ENCODE data around the gene PPARA. TPM values are rescaled to one million over a fixed set of nuclear protein-coding genes. Genes with fewer than 3 reads are reported as not detected.

Gene PPARA
- total RNA-seq = 10 to 100 TPM; 63.6 to 85.2 (median 72.7) TPM
- polyA plus RNA-seq = 22.9 TPM
- long read RNA-seq, donor 1, full-length matches to known transcripts = 6 of 136 reads
- long read RNA-seq, donor 1, partial matches to known transcripts = 11 of 136 reads
- long read RNA-seq, donor 1, other reads (novel, unspliced or antisense) = 119 of 136 reads
- long read RNA-seq, donor 2, partial matches to known transcripts = 1 of 15 reads
- long read RNA-seq, donor 2, other reads (novel, unspliced or antisense) = 12 of 15 reads
- long read RNA-seq, donor 3, full-length matches to known transcripts = 5 of 113 reads
- long read RNA-seq, donor 3, partial matches to known transcripts = 36 of 113 reads
- long read RNA-seq, donor 3, other reads (novel, unspliced or antisense) = 72 of 113 reads
- long read RNA-seq, donor 4, full-length matches to known transcripts = 1 of 19 reads
- long read RNA-seq, donor 4, partial matches to known transcripts = 1 of 19 reads
- long read RNA-seq, donor 4, other reads (novel, unspliced or antisense) = 17 of 19 reads

DNA sequence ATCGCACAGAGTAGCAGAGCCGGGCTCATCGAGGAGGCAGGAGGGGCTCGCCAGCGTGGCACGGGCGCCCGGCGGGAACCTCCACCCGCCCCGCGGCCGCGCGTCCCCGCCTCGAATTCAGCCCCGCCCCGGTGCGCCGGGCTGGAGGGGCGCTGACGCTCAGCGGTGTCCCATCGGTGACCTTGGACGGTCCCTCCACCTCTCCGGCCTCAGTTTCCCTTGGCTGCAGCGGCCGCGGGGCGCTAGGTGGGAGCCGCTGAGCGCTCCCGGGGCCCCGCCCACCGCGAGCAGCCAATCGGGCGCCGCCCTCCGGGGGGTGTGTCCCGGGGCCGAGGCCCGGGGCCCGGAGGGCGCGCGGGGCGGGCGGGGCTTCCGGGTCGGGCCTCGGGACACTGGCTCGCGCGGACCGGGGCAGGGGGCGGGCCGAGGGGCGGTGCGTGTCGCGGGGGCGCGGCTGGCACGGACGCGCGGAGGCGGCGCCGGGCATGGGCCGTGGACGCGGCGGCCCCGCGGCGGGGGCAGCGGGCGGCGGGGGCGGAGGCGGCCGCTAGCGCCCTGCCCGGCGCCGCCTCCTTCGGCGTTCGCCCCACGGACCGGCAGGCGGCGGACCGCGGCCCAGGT, at the start of gene PPARA:
Gene PPARA (plus strand): TSS at position 493 of the 621 bp plus-strand sequence. CDS start 47,858 bp downstream, outside the sequence.
- H3K9me3 ChIP-seq (ENCODE audit: control insufficient read depth, low read length) = no peaks in the 10 kb centered on the region
- peak; percentile 90 to 92 for ATAC-seq
- WGBS = under 1% methylated on average over 85 of the region's 98 CpGs
- peak; percentile 93 to 98 (median 98) for DNase-seq
- H3K27ac ChIP-seq (ENCODE audit: low read length) = peak within 1 kb of the TSS; percentile 94
- intact Hi-C loops (cut with DNase I) = loop anchor here in 2 of 4 donors (10.0 kb wide), 2 partner anchors 55 to 85 kb away; no protein-coding TSS in a partner anchor
- H3K27me3 ChIP-seq (ENCODE audit: control insufficient read depth, insufficient read depth) = no peaks in the 10 kb centered on the region
- H3K4me3 ChIP-seq (ENCODE audit: low read length) = peak within 1 kb of the TSS; percentile 99
- peaks cover 6% of the 10 kb centered on the region for H3K4me1 ChIP-seq (ENCODE audit: control insufficient read depth, insufficient read depth, low read length)

GRCh38 chr22:46102159-46102558, 48.2 kb upstream of the PPARA start:
- 88% methylated on average over 11 of the region's 11 CpGs for WGBS
- no peaks in the 10 kb centered on the region for H3K27me3 ChIP-seq (ENCODE audit: control insufficient read depth, insufficient read depth)
- DNase-seq = peak in 2 of 3 donors; percentile 43 to 59
- no peak for ATAC-seq
- H3K9me3 ChIP-seq (ENCODE audit: control insufficient read depth, low read length) = no peaks in the 10 kb centered on the region
- no peak overlapping the region for H3K4me3 ChIP-seq (ENCODE audit: low read length)
- intact Hi-C loops (cut with DNase I) = no loop called here
- peaks cover 16% of the 10 kb centered on the region for H3K4me1 ChIP-seq (ENCODE audit: control insufficient read depth, insufficient read depth, low read length)
- no peak overlapping the region for H3K27ac ChIP-seq (ENCODE audit: low read length)

- Histone ChIP-seq H3K4me1 (ENCODE audit: control insufficient read depth, insufficient read depth, low read length) (peaks cover 20% of the 10 kb centered on the region), H3K9me3 (ENCODE audit: control insufficient read depth, low read length) (no peaks in the 10 kb centered on the region), H3K4me3 (ENCODE audit: low read length) (no peak overlapping the region), H3K27me3 (ENCODE audit: control insufficient read depth, insufficient read depth) (no peaks in the 10 kb centered on the region), H3K27ac (ENCODE audit: low read length) (no peak overlapping the region)
- 59% methylated on average over 13 of the region's 13 CpGs for WGBS
- no peak for ATAC-seq
- peak in 1 of 3 donors; percentile 59 for DNase-seq
- intact Hi-C loops (cut with DNase I) = no loop called here
Measured at GRCh38 chr22:46102752-46103151, 47.6 kb upstream of the PPARA start.

DNA sequence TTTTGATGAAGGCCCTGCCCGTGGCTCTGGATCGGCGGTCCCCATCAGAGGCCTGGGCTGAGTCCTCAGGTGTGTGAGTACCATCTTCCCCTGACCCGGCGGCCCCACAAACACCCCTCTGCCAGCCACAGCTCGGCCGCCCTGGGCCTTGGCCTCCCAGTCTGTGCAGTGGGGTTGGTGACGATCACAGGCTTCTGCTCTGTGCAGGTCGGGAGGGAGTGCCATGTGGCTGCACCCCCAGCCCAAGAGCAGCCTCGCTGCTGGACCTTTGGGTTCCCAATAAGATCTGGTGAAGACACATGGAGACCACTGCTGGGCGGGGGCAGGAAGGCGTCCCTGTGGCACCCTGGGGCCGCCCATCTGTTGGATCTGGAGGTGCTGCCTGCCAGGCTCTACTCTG, 47.1 kb upstream of the PPARA start:
- peak overlapping the region; percentile 70 for H3K27ac ChIP-seq (ENCODE audit: low read length)
- H3K4me3 ChIP-seq (ENCODE audit: low read length) = no peak overlapping the region
- H3K27me3 ChIP-seq (ENCODE audit: control insufficient read depth, insufficient read depth) = no peaks in the 10 kb centered on the region
- no peaks in the 10 kb centered on the region for H3K9me3 ChIP-seq (ENCODE audit: control insufficient read depth, low read length)
- peaks cover 23% of the 10 kb centered on the region for H3K4me1 ChIP-seq (ENCODE audit: control insufficient read depth, insufficient read depth, low read length)
- ATAC-seq = no peak
- WGBS = 89% methylated on average over 13 of the region's 13 CpGs
- intact Hi-C loops (cut with DNase I) = no loop called here
- peak in 1 of 3 donors; percentile 57 for DNase-seq

GRCh38 chr22:46103664-46104063, 46.7 kb upstream of the PPARA start:
- no peak overlapping the region for H3K4me3 ChIP-seq (ENCODE audit: low read length)
- 73% methylated on average over 19 of the region's 19 CpGs for WGBS
- intact Hi-C loops (cut with DNase I) = no loop called here

DNA sequence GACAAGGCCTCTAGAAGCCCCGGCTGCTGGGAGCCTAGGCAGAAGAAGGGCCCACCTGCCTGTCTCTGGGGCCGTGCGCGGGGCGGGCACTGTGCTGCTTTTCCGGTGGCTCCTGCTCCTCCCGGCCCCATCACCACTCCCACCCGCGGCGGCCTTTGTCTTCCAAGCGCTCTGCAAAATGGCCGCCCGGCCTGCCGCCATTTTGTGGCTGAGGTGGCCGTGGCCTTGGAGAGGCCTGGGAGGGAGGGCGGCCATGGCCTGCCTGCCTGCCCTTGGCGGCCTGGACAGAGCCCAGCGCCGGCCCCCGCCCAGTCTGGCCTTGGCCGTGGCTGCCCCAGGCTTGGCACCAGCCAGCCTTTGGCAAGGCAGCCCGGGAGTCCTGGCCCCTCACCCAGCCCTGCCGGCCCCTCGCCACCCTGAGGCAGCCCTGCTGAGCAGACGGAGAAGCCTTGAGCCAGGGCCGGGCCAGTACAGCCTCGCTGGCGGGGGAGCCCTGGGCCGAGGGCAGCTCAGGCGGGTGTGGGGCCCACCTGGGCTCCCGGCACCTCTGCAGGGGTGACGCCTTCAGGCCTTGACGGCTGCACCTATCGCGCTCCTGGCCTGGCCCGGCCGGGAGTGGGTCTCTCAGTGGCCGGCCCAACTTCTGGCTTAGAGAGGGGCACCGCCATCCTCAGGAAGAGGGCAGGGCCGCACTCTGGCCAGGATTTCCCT, 46.0 kb upstream of the PPARA start:
- H3K4me3 ChIP-seq (ENCODE audit: low read length) = no peak overlapping the region
- peak overlapping the region; percentile 70 for H3K27ac ChIP-seq (ENCODE audit: low read length)
- H3K4me1 ChIP-seq (ENCODE audit: control insufficient read depth, insufficient read depth, low read length) = peaks cover 27% of the 10 kb centered on the region
- ATAC-seq (peak; percentile 6 to 14), DNase-seq (peak in 2 of 3 donors; percentile 80 to 83)
- 67% methylated on average over 40 of the region's 40 CpGs for WGBS
- intact Hi-C loops (cut with DNase I) = no loop called here
- no peaks in the 10 kb centered on the region for H3K27me3 ChIP-seq (ENCODE audit: control insufficient read depth, insufficient read depth)
- no peaks in the 10 kb centered on the region for H3K9me3 ChIP-seq (ENCODE audit: control insufficient read depth, low read length)

More at GRCh38 chr22:46103664-46104063, 46.7 kb upstream of the PPARA start:
- Histone ChIP-seq H3K9me3 (ENCODE audit: control insufficient read depth, low read length) (no peaks in the 10 kb centered on the region), H3K27ac (ENCODE audit: low read length) (peak overlapping the region; percentile 70), H3K27me3 (ENCODE audit: control insufficient read depth, insufficient read depth) (no peaks in the 10 kb centered on the region), H3K4me1 (ENCODE audit: control insufficient read depth, insufficient read depth, low read length) (peaks cover 26% of the 10 kb centered on the region)
- ATAC-seq (no peak), DNase-seq (peak in 1 of 3 donors; percentile 57)

- intact Hi-C loops (cut with DNase I) = no loop called here
- H3K4me1 ChIP-seq (ENCODE audit: control insufficient read depth, insufficient read depth, low read length) = peaks cover 29% of the 10 kb centered on the region
- 60% methylated on average over 17 of the region's 17 CpGs for WGBS
Measured at GRCh38 chr22:46104881-46105493, 45.3 kb upstream of the PPARA start.

GRCh38 chr22:46105494-46106278, 44.6 kb upstream of the PPARA start:
- Histone ChIP-seq H3K4me1 (ENCODE audit: control insufficient read depth, insufficient read depth, low read length) (peaks cover 29% of the 10 kb centered on the region), H3K4me3 (ENCODE audit: low read length) (no peak overlapping the region), H3K27me3 (ENCODE audit: control insufficient read depth, insufficient read depth) (no peaks in the 10 kb centered on the region), H3K27ac (ENCODE audit: low read length) (peak overlapping the region; percentile 70), H3K9me3 (ENCODE audit: control insufficient read depth, low read length) (no peaks in the 10 kb centered on the region)
- 46% methylated on average over 25 of the region's 25 CpGs for WGBS
- intact Hi-C loops (cut with DNase I) = no loop called here
- peak in 1 of 3 donors; percentile 79 for DNase-seq
- ATAC-seq = peak in 1 of 2 donors; percentile 7

More at GRCh38 chr22:46104881-46105493, 45.3 kb upstream of the PPARA start:
- Histone ChIP-seq H3K4me3 (ENCODE audit: low read length) (no peak overlapping the region), H3K27me3 (ENCODE audit: control insufficient read depth, insufficient read depth) (no peaks in the 10 kb centered on the region), H3K9me3 (ENCODE audit: control insufficient read depth, low read length) (no peaks in the 10 kb centered on the region), H3K27ac (ENCODE audit: low read length) (peak overlapping the region; percentile 70)
- peak in 1 of 3 donors; percentile 48 for DNase-seq
- no peak for ATAC-seq

DNA sequence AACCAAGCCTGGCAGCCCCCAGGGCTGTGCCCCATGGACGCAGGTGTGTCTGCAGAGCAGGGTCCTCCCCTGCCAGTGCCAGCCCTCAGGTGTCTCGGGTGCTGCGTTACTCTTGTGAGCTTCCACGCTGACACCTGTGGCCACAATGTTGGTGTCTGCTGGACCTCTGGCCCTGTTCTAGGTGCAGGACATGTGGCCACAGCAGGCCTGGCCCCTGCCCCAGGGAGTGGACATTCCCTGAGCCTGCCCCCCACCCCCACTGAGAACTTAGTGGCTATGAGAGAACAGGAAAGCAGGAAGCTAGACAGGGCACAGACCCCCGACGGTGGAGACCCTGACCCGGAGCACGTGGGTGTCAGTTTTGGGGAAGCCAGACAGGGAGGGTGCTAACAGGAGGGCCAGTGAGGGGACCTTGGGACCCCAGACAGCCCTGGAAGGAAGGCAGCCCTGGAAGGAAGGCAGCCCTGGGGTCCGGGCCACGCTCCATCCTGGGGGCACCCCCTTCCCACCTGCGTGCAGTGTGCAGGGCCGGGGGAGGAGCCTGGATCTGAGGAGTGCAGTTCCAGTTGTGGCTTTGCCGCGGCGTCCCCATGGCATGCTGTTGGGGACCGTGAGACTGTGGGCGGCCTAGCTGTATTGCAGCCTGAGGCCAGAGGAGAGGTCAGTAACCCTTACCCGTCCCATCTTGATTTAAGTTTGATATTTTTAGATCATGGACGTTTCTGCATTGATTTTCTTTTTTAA, 43.9 kb upstream of the PPARA start:
- DNase-seq (peak in 1 of 3 donors; percentile 61), ATAC-seq (no peak)
- H3K27ac ChIP-seq (ENCODE audit: low read length) = peak overlapping the region; percentile 54
- H3K9me3 ChIP-seq (ENCODE audit: control insufficient read depth, low read length) = no peaks in the 10 kb centered on the region
- peaks cover 31% of the 10 kb centered on the region for H3K4me1 ChIP-seq (ENCODE audit: control insufficient read depth, insufficient read depth, low read length)
- no peak overlapping the region for H3K4me3 ChIP-seq (ENCODE audit: low read length)
- intact Hi-C loops (cut with DNase I) = no loop called here
- WGBS = 48% methylated on average over 19 of the region's 19 CpGs
- H3K27me3 ChIP-seq (ENCODE audit: control insufficient read depth, insufficient read depth) = no peaks in the 10 kb centered on the region

Measured in right cardiac atrium (tissue), 5 donors.